ENCODE data around the gene PRMT1.

The PRMT1 gene

GRCh38 chr19:49687150-49687549, 10.1 kb downstream of the PRMT1 start:
- H3K27me3 ChIP-seq (ENCODE audit: insufficient read depth, low read depth) = no peaks in the 10 kb centered on the region
- no peaks in the 10 kb centered on the region for H4K20me1 ChIP-seq (ENCODE audit: insufficient read depth)
- no peak overlapping the region for H2AFZ ChIP-seq (ENCODE audit: low read depth)
- H3K4me3 ChIP-seq (IDR thresholded peaks at IDR 0.05; ENCODE audit: insufficient read depth, low read depth, low read length) = no peak overlapping the region
- no peak overlapping the region for H3K4me2 ChIP-seq
- peaks cover 5% of the 10 kb centered on the region; the same call in 1 of the 2 replicates for H3K36me3 ChIP-seq (ENCODE audit: insufficient read depth)
- peaks cover 11% of the 10 kb centered on the region; the same call in 1 of the 2 replicates for H3K79me2 ChIP-seq (ENCODE audit: insufficient read depth, low read depth)
- no peak for TF ChIP-seq CTCF (conservative IDR thresholded peaks at IDR 0.05; ENCODE audit: low read depth, low read length)
- no peak overlapping the region for H3K9ac ChIP-seq
- H3K4me1 ChIP-seq (ENCODE audit: low read depth, poor library complexity, severe bottlenecking) = peaks cover 4% of the 10 kb centered on the region
- H3K27ac ChIP-seq = no peak overlapping the region

GRCh38 chr19:49687566-49688316, 10.7 kb downstream of the PRMT1 start:
- TF ChIP-seq CTCF (conservative IDR thresholded peaks at IDR 0.05; ENCODE audit: low read depth, low read length) = no peak
- Histone ChIP-seq H3K4me1 (ENCODE audit: low read depth, poor library complexity, severe bottlenecking) (no peaks in the 10 kb centered on the region), H3K36me3 (ENCODE audit: insufficient read depth) (no peaks in the 10 kb centered on the region; the same call in 1 of the 2 replicates), H2AFZ (ENCODE audit: low read depth) (no peak overlapping the region), H3K79me2 (ENCODE audit: insufficient read depth, low read depth) (peaks cover 5% of the 10 kb centered on the region; the same call in 1 of the 2 replicates), H3K27ac (no peak overlapping the region), H3K4me2 (no peak overlapping the region), H3K9ac (no peak overlapping the region), H3K4me3 (IDR thresholded peaks at IDR 0.05; ENCODE audit: insufficient read depth, low read depth, low read length) (no peak overlapping the region), H4K20me1 (ENCODE audit: insufficient read depth) (no peaks in the 10 kb centered on the region), H3K27me3 (ENCODE audit: insufficient read depth, low read depth) (no peaks in the 10 kb centered on the region)

- H3K4me3 ChIP-seq (IDR thresholded peaks at IDR 0.05; ENCODE audit: insufficient read depth, low read depth, low read length) = no peak overlapping the region
Observed at GRCh38 chr19:49688531-49689132, 11.6 kb downstream of the PRMT1 start.

More at GRCh38 chr19:49688531-49689132, 11.6 kb downstream of the PRMT1 start:
- Histone ChIP-seq H3K4me2 (no peak overlapping the region), H3K27ac (no peak overlapping the region), H3K79me2 (ENCODE audit: insufficient read depth, low read depth) (no peaks in the 10 kb centered on the region), H3K27me3 (ENCODE audit: insufficient read depth, low read depth) (no peaks in the 10 kb centered on the region), H2AFZ (ENCODE audit: low read depth) (no peak overlapping the region), H3K9ac (no peak overlapping the region), H3K36me3 (ENCODE audit: insufficient read depth) (no peaks in the 10 kb centered on the region; the same call in 1 of the 2 replicates), H4K20me1 (ENCODE audit: insufficient read depth) (no peaks in the 10 kb centered on the region), H3K4me1 (ENCODE audit: low read depth, poor library complexity, severe bottlenecking) (no peaks in the 10 kb centered on the region)
- no peak for TF ChIP-seq CTCF (conservative IDR thresholded peaks at IDR 0.05; ENCODE audit: low read depth, low read length)

All from KMS-11 (cell line).